Neutrophil (primary cell): Measurements from ENCODE around the gene DCPS.
"Not testable (repeated sequence)": the region's sequence is repeated elsewhere in the genome, so short reads cannot be mapped to it uniquely, and the experiment has no call there.

ENCODE experiments used
- H3K27ac ChIP-seq: fragments of 200-600 bp; sonication (generic); 2 replicates; pipeline ENCODE4 v1.5.1; 2016; ENCODE audit warnings: mild to moderate bottlenecking, moderate library complexity
- H3K27me3 ChIP-seq: fragments of 200-600 bp; sonication (generic); 2 replicates; pipeline ENCODE4 v1.6.0; 2016; ENCODE audit warnings: mild to moderate bottlenecking
- H3K36me3 ChIP-seq: fragments of 200-600 bp; sonication (generic); 2 replicates; pipeline ENCODE4 v1.5.1; 2017
- H3K4me1 ChIP-seq, 2 experiments: fragments of 200-600 bp in 1 of 2; sonication (generic) in 1 of 2; 1 replicate in 1 of 2; 2 replicates in 1 of 2; pipeline versions ENCODE4 v1.5.1 to v1.6.1; 2013 to 2016; ENCODE audit warnings: low read depth in 1 of 2, low read length in 1 of 2, mild to moderate bottlenecking in 1 of 2, moderate library complexity in 1 of 2; ENCODE audit not compliant: control insufficient read depth in 1 of 2, insufficient read depth in 1 of 2
- H3K4me3 ChIP-seq, 2 experiments: fragments of 200-600 bp in 1 of 2; sonication (generic) in 1 of 2; 1 replicate in 1 of 2; 2 replicates in 1 of 2; pipeline ENCODE4 v1.5.1; 2013 to 2016; ENCODE audit warnings: low read depth in 1 of 2, low read length in 1 of 2, mild to moderate bottlenecking in 1 of 2, moderate library complexity in 1 of 2
- H3K9me3 ChIP-seq: fragments of 200-600 bp; sonication (generic); 2 replicates; pipeline ENCODE4 v1.5.1; 2016
- CTCF ChIP-seq: fragments of 200-600 bp; sonication (generic); IDR thresholded peaks from 2 replicates; pipeline ENCODE4 v1.5.1; 2016; ENCODE audit warnings: antibody characterized with exemption

The DCPS gene

GRCh38 chr11:126384449-126385070, 80.7 kb downstream of the DCPS start:
- Histone ChIP-seq H3K27ac (no peak overlapping the region), H3K9me3 (no peaks in the 10 kb centered on the region), H3K4me1 (peaks cover 30 to 33% of the 10 kb centered on the region in 2 experiments), H3K27me3 (no peaks in the 10 kb centered on the region), H3K36me3 (no peaks in the 10 kb centered on the region), H3K4me3 (no peak overlapping the region)
- no peak for TF ChIP-seq CTCF

- peak overlapping the region; percentile 33 to 45 for H3K4me3 ChIP-seq
- H3K9me3 ChIP-seq = no peaks in the 10 kb centered on the region
- no peaks in the 10 kb centered on the region for H3K36me3 ChIP-seq
- H3K27me3 ChIP-seq = no peaks in the 10 kb centered on the region
- H3K27ac ChIP-seq = peak overlapping the region; percentile 87
- peaks cover 35 to 36% of the 10 kb centered on the region in 2 experiments for H3K4me1 ChIP-seq
- TF ChIP-seq CTCF = no peak
Observed at GRCh38 chr11:126385991-126386728, 82.3 kb downstream of the DCPS start.

- Histone ChIP-seq H3K27ac (peak overlapping the region; percentile 87), H3K4me1 (peaks cover 41% of the 10 kb centered on the region in 2 experiments)
Observed at GRCh38 chr11:126386729-126387071, 82.8 kb downstream of the DCPS start.

GRCh38 chr11:126387857-126388256, 84.0 kb downstream of the DCPS start:
- Histone ChIP-seq H3K36me3 (no peaks in the 10 kb centered on the region), H3K27me3 (no peaks in the 10 kb centered on the region), H3K27ac (peak overlapping the region; percentile 87), H3K4me1 (peaks cover 52 to 53% of the 10 kb centered on the region in 2 experiments), H3K9me3 (no peaks in the 10 kb centered on the region), H3K4me3 (peak overlapping the region in 1 of 2 experiments; percentile 45)
- no peak for TF ChIP-seq CTCF

More at GRCh38 chr11:126386729-126387071, 82.8 kb downstream of the DCPS start:
- not testable (repeated sequence) for H3K27me3 ChIP-seq, H3K36me3 ChIP-seq, H3K9me3 ChIP-seq
- peak overlapping the region; percentile 33 to 45 for H3K4me3 ChIP-seq

GRCh38 chr11:126390272-126390867, 86.5 kb downstream of the DCPS start:
- Histone ChIP-seq H3K27ac (no peak overlapping the region), H3K4me1 (peaks cover 57 to 60% of the 10 kb centered on the region in 2 experiments), H3K36me3 (no peaks in the 10 kb centered on the region), H3K9me3 (no peaks in the 10 kb centered on the region), H3K4me3 (no peak overlapping the region), H3K27me3 (no peaks in the 10 kb centered on the region)
- no peak for TF ChIP-seq CTCF
